Measurements from ENCODE around the gene SIRPB2. TPM values are rescaled to one million over a fixed set of nuclear protein-coding genes. Genes with fewer than 3 reads are reported as not detected.

The SIRPB2 gene
- total and polyA plus RNA-seq, 2 of the 8 experiments (the other 6 are each of a cell fraction or from before 2014, with no cell fraction given), result 0.28 TPM; not detected in 1

DNA sequence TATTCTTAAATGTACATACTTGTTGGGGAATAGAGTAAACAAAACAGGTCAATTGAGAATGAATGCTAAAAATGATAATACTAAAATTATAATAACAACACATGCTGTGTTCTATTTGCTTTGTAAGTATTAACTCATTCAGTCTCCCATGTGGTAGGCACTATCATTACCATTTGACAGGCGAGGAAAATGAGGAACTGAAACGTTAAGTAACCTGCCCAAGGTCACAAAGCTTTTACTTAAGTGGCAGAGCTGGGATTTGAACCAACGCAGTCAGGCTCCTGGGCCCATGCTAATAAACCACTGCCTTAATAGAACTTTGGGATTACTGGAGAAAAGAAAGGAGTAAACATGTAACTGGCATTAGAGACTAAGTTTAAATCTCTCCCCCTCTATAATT lies 28.4 kb downstream of the SIRPB2 start (continued):
- TF ChIP-seq, protein P1, sequence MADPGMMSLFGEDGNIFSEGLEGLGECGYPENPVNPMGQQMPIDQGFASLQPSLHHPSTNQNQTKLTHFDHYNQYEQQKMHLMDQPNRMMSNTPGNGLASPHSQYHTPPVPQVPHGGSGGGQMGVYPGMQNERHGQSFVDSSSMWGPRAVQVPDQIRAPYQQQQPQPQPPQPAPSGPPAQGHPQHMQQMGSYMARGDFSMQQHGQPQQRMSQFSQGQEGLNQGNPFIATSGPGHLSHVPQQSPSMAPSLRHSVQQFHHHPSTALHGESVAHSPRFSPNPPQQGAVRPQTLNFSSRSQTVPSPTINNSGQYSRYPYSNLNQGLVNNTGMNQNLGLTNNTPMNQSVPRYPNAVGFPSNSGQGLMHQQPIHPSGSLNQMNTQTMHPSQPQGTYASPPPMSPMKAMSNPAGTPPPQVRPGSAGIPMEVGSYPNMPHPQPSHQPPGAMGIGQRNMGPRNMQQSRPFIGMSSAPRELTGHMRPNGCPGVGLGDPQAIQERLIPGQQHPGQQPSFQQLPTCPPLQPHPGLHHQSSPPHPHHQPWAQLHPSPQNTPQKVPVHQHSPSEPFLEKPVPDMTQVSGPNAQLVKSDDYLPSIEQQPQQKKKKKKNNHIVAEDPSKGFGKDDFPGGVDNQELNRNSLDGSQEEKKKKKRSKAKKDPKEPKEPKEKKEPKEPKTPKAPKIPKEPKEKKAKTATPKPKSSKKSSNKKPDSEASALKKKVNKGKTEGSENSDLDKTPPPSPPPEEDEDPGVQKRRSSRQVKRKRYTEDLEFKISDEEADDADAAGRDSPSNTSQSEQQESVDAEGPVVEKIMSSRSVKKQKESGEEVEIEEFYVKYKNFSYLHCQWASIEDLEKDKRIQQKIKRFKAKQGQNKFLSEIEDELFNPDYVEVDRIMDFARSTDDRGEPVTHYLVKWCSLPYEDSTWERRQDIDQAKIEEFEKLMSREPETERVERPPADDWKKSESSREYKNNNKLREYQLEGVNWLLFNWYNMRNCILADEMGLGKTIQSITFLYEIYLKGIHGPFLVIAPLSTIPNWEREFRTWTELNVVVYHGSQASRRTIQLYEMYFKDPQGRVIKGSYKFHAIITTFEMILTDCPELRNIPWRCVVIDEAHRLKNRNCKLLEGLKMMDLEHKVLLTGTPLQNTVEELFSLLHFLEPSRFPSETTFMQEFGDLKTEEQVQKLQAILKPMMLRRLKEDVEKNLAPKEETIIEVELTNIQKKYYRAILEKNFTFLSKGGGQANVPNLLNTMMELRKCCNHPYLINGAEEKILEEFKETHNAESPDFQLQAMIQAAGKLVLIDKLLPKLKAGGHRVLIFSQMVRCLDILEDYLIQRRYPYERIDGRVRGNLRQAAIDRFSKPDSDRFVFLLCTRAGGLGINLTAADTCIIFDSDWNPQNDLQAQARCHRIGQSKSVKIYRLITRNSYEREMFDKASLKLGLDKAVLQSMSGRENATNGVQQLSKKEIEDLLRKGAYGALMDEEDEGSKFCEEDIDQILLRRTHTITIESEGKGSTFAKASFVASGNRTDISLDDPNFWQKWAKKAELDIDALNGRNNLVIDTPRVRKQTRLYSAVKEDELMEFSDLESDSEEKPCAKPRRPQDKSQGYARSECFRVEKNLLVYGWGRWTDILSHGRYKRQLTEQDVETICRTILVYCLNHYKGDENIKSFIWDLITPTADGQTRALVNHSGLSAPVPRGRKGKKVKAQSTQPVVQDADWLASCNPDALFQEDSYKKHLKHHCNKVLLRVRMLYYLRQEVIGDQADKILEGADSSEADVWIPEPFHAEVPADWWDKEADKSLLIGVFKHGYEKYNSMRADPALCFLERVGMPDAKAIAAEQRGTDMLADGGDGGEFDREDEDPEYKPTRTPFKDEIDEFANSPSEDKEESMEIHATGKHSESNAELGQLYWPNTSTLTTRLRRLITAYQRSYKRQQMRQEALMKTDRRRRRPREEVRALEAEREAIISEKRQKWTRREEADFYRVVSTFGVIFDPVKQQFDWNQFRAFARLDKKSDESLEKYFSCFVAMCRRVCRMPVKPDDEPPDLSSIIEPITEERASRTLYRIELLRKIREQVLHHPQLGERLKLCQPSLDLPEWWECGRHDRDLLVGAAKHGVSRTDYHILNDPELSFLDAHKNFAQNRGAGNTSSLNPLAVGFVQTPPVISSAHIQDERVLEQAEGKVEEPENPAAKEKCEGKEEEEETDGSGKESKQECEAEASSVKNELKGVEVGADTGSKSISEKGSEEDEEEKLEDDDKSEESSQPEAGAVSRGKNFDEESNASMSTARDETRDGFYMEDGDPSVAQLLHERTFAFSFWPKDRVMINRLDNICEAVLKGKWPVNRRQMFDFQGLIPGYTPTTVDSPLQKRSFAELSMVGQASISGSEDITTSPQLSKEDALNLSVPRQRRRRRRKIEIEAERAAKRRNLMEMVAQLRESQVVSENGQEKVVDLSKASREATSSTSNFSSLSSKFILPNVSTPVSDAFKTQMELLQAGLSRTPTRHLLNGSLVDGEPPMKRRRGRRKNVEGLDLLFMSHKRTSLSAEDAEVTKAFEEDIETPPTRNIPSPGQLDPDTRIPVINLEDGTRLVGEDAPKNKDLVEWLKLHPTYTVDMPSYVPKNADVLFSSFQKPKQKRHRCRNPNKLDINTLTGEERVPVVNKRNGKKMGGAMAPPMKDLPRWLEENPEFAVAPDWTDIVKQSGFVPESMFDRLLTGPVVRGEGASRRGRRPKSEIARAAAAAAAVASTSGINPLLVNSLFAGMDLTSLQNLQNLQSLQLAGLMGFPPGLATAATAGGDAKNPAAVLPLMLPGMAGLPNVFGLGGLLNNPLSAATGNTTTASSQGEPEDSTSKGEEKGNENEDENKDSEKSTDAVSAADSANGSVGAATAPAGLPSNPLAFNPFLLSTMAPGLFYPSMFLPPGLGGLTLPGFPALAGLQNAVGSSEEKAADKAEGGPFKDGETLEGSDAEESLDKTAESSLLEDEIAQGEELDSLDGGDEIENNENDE (IDR thresholded peaks at IDR 0.05; ENCODE audit: insufficient replicate concordance, low read length), result no peak

Measured in H1 (cell line).